Measurements from ENCODE around the gene NTRK2.

NTRK2 gene

GRCh38 chr9:84793251-84793650 lies 123.7 kb downstream of the NTRK2 start:
- no peak for TF ChIP-seq CTCF (IDR thresholded peaks at IDR 0.05; ENCODE audit: low read depth, low read length, missing control alignments)
- DNase-seq (ENCODE audit: low read depth) = no peak
- no peak overlapping the region for H3K4me3 ChIP-seq (ENCODE audit: low read depth, low read length)
- in situ Hi-C loops (cut with HindIII; ENCODE audit: low sequenced_read_pairs) = no loop called here

- no peak overlapping the region for H3K4me3 ChIP-seq (ENCODE audit: low read depth, low read length)
- TF ChIP-seq CTCF (IDR thresholded peaks at IDR 0.05; ENCODE audit: low read depth, low read length, missing control alignments) = no peak
- no peak for DNase-seq (ENCODE audit: low read depth)
- in situ Hi-C loops (cut with HindIII; ENCODE audit: low sequenced_read_pairs) = no loop called here
Observed at GRCh38 chr9:84794981-84795637, 125.6 kb downstream of the NTRK2 start.

GRCh38 chr9:84796404-84796803 lies 126.9 kb downstream of the NTRK2 start:
- TF ChIP-seq CTCF (IDR thresholded peaks at IDR 0.05; ENCODE audit: low read depth, low read length, missing control alignments) = no peak
- in situ Hi-C loops (cut with HindIII; ENCODE audit: low sequenced_read_pairs) = no loop called here
- H3K4me3 ChIP-seq (ENCODE audit: low read depth, low read length) = no peak overlapping the region
- no peak for DNase-seq (ENCODE audit: low read depth)

- in situ Hi-C loops (cut with HindIII; ENCODE audit: low sequenced_read_pairs) = no loop called here
- TF ChIP-seq CTCF (IDR thresholded peaks at IDR 0.05; ENCODE audit: low read depth, low read length, missing control alignments) = no peak
- no peak for DNase-seq (ENCODE audit: low read depth)
- no peak overlapping the region for H3K4me3 ChIP-seq (ENCODE audit: low read depth, low read length)
Observed at GRCh38 chr9:84799251-84799650, 129.7 kb downstream of the NTRK2 start.

- TF ChIP-seq CTCF (IDR thresholded peaks at IDR 0.05; ENCODE audit: low read depth, low read length, missing control alignments) = no peak
- H3K4me3 ChIP-seq (ENCODE audit: low read depth, low read length) = no peak overlapping the region
- in situ Hi-C loops (cut with HindIII; ENCODE audit: low sequenced_read_pairs) = no loop called here
- DNase-seq (ENCODE audit: low read depth) = no peak
Observed at GRCh38 chr9:84804951-84805694, 135.6 kb downstream of the NTRK2 start.

GRCh38 chr9:84807431-84807830 lies 137.9 kb downstream of the NTRK2 start:
- no peak overlapping the region for H3K4me3 ChIP-seq (ENCODE audit: low read depth, low read length)
- in situ Hi-C loops (cut with HindIII; ENCODE audit: low sequenced_read_pairs) = no loop called here
- TF ChIP-seq CTCF (IDR thresholded peaks at IDR 0.05; ENCODE audit: low read depth, low read length, missing control alignments) = no peak
- DNase-seq (ENCODE audit: low read depth) = no peak
